Measurements from ENCODE around the gene CSNK1E. TPM values are rescaled to one million over a fixed set of nuclear protein-coding genes. Genes with fewer than 3 reads are reported as not detected.

Gene CSNK1E
- total and polyA plus RNA-seq, 9 of the 15 experiments (the other 6 are each of a cell fraction or from before 2014, with no cell fraction given): 2.7 to 70.0 (median 41.3) TPM

GRCh38 chr22:38255697-38256096 lies 61.5 kb downstream of the CSNK1E start (continued):
- TF ChIP-seq KAT8 (IDR thresholded peaks at IDR 0.05; ENCODE audit: low read depth): no peak
- TF ChIP-seq RBM34 (IDR thresholded peaks at IDR 0.05; ENCODE audit: borderline replicate concordance, insufficient read depth, low read length): no peak
- TF ChIP-seq MITF (IDR thresholded peaks at IDR 0.05): no peak
- TF ChIP-seq ZNF134 (CRISPR knock-in tag; conservative IDR thresholded peaks at IDR 0.05): no peak

- FAIRE-seq (no peak), DNase-seq (ENCODE audit: extremely low read depth in 1 of 4, low spot score in 3 of 4) (no peak), ATAC-seq (no peak)
- in situ Hi-C loops (cut with MboI) (no loop called here), intact Hi-C loops (cut with micrococcal nuclease) (no loop called here)
- Histone ChIP-seq H3K9ac (ENCODE audit: insufficient read depth in 1 of 2, low read depth in 2 of 2, low read length in 2 of 2) (no peak overlapping the region), H3K79me2 (ENCODE audit: control insufficient read depth, insufficient read depth, low read length) (peaks cover 6% of the 10 kb centered on the region; the same call in 2 of the 3 replicates), H3K9me1 (ENCODE audit: control insufficient read depth, insufficient read depth, low read length) (no peaks in the 10 kb centered on the region), H3K9me3 (replicated peaks; ENCODE audit: control insufficient read depth, insufficient read depth, low read depth, low read length) (no peaks in the 10 kb centered on the region), H3K27ac (ENCODE audit: extremely low read depth, low read depth, low read length) (no peak overlapping the region), H3K4me3 (no peak overlapping the region), H3K27me3 (ENCODE audit: control insufficient read depth in 2 of 2, insufficient read depth in 2 of 2, low read length in 2 of 2) (no peaks in the 10 kb centered on the region), H3K4me1 (replicated peaks in 1 of 2; ENCODE audit: control insufficient read depth in 2 of 2, insufficient read depth in 2 of 2, low read length in 2 of 2) (peaks cover 0 to 4% of the 10 kb centered on the region in 2 experiments; a peak in 1 of 5 replicates), H2AFZ (ENCODE audit: low read depth, low read length) (no peak overlapping the region), H3K36me3 (ENCODE audit: control insufficient read depth, insufficient read depth, low read length) (peaks cover 11% of the 10 kb centered on the region; the same call in 1 of the 3 replicates), H3K4me2 (ENCODE audit: insufficient read depth, low read length) (no peak overlapping the region), H4K20me1 (replicated peaks; ENCODE audit: control insufficient read depth, insufficient read depth, low read length) (0 out of 2 replicates have a peak, but pooled peaks cover 7% of the 10 kb centered on the region)
- BruUV-seq (replicated peaks): no TSS peak
- POLR2A ChIA-PET: no interaction called here
- 78% methylated on average over 6 of the region's 7 CpGs for WGBS (ENCODE audit: insufficient coverage, low coverage, missing lambda C conversion rate)
- TF ChIP-seq BRD9 (IDR thresholded peaks at IDR 0.05; ENCODE audit: low read depth, partially characterized antibody) (no peak), UBTF (IDR thresholded peaks at IDR 0.05; ENCODE audit: borderline replicate concordance in 1 of 2, low read depth in 2 of 2, low read length in 2 of 2) (no peak)
- CTCF ChIA-PET (ENCODE audit: low intra/inter-chr PET ratio): no interaction called here
Measured at GRCh38 chr22:38251341-38251692, 65.9 kb downstream of the CSNK1E start.
